Stimulated activated naive CD8-positive, alpha-beta T cell treated with anti-CD3 and anti-CD28 coated beads, Interleukin-15, Interleukin-2, amounts not matched to agents 100 ng/mL and 50 ng/mL, for 24 hours (primary cell): ENCODE measurements around the gene PIRT.
"Not testable (repeated sequence)": the region's sequence is repeated elsewhere in the genome, so short reads cannot be mapped to it uniquely, and the experiment has no call there.

Source experiments
- H3K27ac Mint-ChIP-seq: one replicate; pipeline ENCODE4 v1.8.0; 2021; ENCODE audit warnings: mild to moderate bottlenecking, mixed read lengths
- H3K27me3 Mint-ChIP-seq: one replicate; pipeline ENCODE4 v1.8.0; 2021; ENCODE audit warnings: mixed read lengths
- H3K36me3 Mint-ChIP-seq: one replicate; pipeline ENCODE4 v1.8.0; 2021; ENCODE audit warnings: low read depth, mixed read lengths
- H3K4me1 Mint-ChIP-seq: one replicate; pipeline ENCODE4 v1.8.0; 2021; ENCODE audit warnings: low read depth, mixed read lengths
- H3K4me3 Mint-ChIP-seq: one replicate; pipeline ENCODE4 v1.8.0; 2021; ENCODE audit warnings: mild to moderate bottlenecking, mixed read lengths
- H3K9me3 Mint-ChIP-seq: one replicate; pipeline ENCODE4 v1.8.0; 2021; ENCODE audit warnings: mixed read lengths

The PIRT gene

GRCh38 chr17:10837921-10838320 lies at the start of gene PIRT:
TSS of gene PIRT (minus strand) at chr17:10838087. CDS start at chr17:10825645, 12,442 bp downstream.
- Mint-ChIP-seq H3K27ac (no peak within 1 kb of the TSS), H3K4me3 (no peak within 1 kb of the TSS), H3K9me3 (no peaks in the 10 kb centered on the region), H3K27me3 (no peaks in the 10 kb centered on the region), H3K36me3 (no peaks in the 10 kb centered on the region), H3K4me1 (no peaks in the 10 kb centered on the region)

- Mint-ChIP-seq H3K4me1 (no peaks in the 10 kb centered on the region), H3K4me3 (no peak overlapping the region), H3K27me3 (peaks cover under 1% of the 10 kb centered on the region), H3K36me3 (no peaks in the 10 kb centered on the region), H3K9me3 (no peaks in the 10 kb centered on the region), H3K27ac (no peak overlapping the region)
Measured at GRCh38 chr17:10881959-10882358, 44.1 kb upstream of the PIRT start.

- H3K4me1 Mint-ChIP-seq: no peaks in the 10 kb centered on the region
- H3K27ac Mint-ChIP-seq: no peak overlapping the region
- H3K36me3 Mint-ChIP-seq: no peaks in the 10 kb centered on the region
- H3K9me3 Mint-ChIP-seq: no peaks in the 10 kb centered on the region
- no peak overlapping the region for H3K4me3 Mint-ChIP-seq
- peaks cover 6% of the 10 kb centered on the region for H3K27me3 Mint-ChIP-seq
Measured at GRCh38 chr17:10879190-10879836, 41.4 kb upstream of the PIRT start.

- Mint-ChIP-seq H3K4me3 (no peak overlapping the region), H3K27me3 (peaks cover 6% of the 10 kb centered on the region), H3K36me3 (no peaks in the 10 kb centered on the region), H3K27ac (no peak overlapping the region), H3K9me3 (no peaks in the 10 kb centered on the region), H3K4me1 (no peaks in the 10 kb centered on the region)
Measured at GRCh38 chr17:10875984-10876555, 38.2 kb upstream of the PIRT start.

- no peak overlapping the region for H3K27ac Mint-ChIP-seq
- H3K27me3 Mint-ChIP-seq: peaks cover 6% of the 10 kb centered on the region
- no peaks in the 10 kb centered on the region for H3K36me3 Mint-ChIP-seq
- H3K4me3 Mint-ChIP-seq: no peak overlapping the region
- H3K9me3 Mint-ChIP-seq: no peaks in the 10 kb centered on the region
- H3K4me1 Mint-ChIP-seq: no peaks in the 10 kb centered on the region
Measured at GRCh38 chr17:10875430-10875851, 37.6 kb upstream of the PIRT start.

- Mint-ChIP-seq H3K27ac (no peak overlapping the region), H3K9me3 (peaks cover 10% of the 10 kb centered on the region), H3K27me3 (peaks cover 4% of the 10 kb centered on the region), H3K4me1 (no peaks in the 10 kb centered on the region), H3K4me3 (no peak overlapping the region), H3K36me3 (no peaks in the 10 kb centered on the region)
Measured at GRCh38 chr17:10871914-10872313, 34.0 kb upstream of the PIRT start.

GRCh38 chr17:10870336-10871050 lies 32.6 kb upstream of the PIRT start:
- Mint-ChIP-seq H3K4me1 (no peaks in the 10 kb centered on the region), H3K4me3 (no peak overlapping the region), H3K27me3 (peaks cover 4% of the 10 kb centered on the region), H3K9me3 (peaks cover 15% of the 10 kb centered on the region), H3K27ac (no peak overlapping the region), H3K36me3 (no peaks in the 10 kb centered on the region)

GRCh38 chr17:10868744-10869143 lies 30.9 kb upstream of the PIRT start:
- H3K27ac Mint-ChIP-seq, H3K4me3 Mint-ChIP-seq, H3K36me3 Mint-ChIP-seq, H3K4me1 Mint-ChIP-seq: not testable (repeated sequence)
- Mint-ChIP-seq H3K9me3 (peaks cover 15% of the 10 kb centered on the region), H3K27me3 (peaks cover 16% of the 10 kb centered on the region)

- H3K4me1 Mint-ChIP-seq: no peaks in the 10 kb centered on the region
- H3K4me3 Mint-ChIP-seq: no peak overlapping the region
- no peak overlapping the region for H3K27ac Mint-ChIP-seq
- no peaks in the 10 kb centered on the region for H3K36me3 Mint-ChIP-seq
- peaks cover 8% of the 10 kb centered on the region for H3K27me3 Mint-ChIP-seq
- peaks cover 15% of the 10 kb centered on the region for H3K9me3 Mint-ChIP-seq
Measured at GRCh38 chr17:10859051-10859450, 21.2 kb upstream of the PIRT start.

GRCh38 chr17:10857976-10858375 lies 20.1 kb upstream of the PIRT start:
- Mint-ChIP-seq H3K4me3 (no peak overlapping the region), H3K36me3 (no peaks in the 10 kb centered on the region), H3K27ac (no peak overlapping the region), H3K27me3 (peaks cover 6% of the 10 kb centered on the region), H3K9me3 (peaks cover 8% of the 10 kb centered on the region), H3K4me1 (no peaks in the 10 kb centered on the region)

- H3K36me3 Mint-ChIP-seq, H3K4me3 Mint-ChIP-seq, H3K27ac Mint-ChIP-seq, H3K9me3 Mint-ChIP-seq, H3K27me3 Mint-ChIP-seq: not testable (repeated sequence)
- peaks cover 11% of the 10 kb centered on the region for H3K4me1 Mint-ChIP-seq
Measured at GRCh38 chr17:10846636-10847035, 8.7 kb upstream of the PIRT start.

GRCh38 chr17:10845388-10845751 lies 7.5 kb upstream of the PIRT start:
- H3K9me3 Mint-ChIP-seq: no peaks in the 10 kb centered on the region
- H3K4me3 Mint-ChIP-seq: no peak overlapping the region
- peaks cover 11% of the 10 kb centered on the region for H3K4me1 Mint-ChIP-seq
- no peak overlapping the region for H3K27ac Mint-ChIP-seq
- peaks cover 3% of the 10 kb centered on the region for H3K27me3 Mint-ChIP-seq
- no peaks in the 10 kb centered on the region for H3K36me3 Mint-ChIP-seq

GRCh38 chr17:10844621-10845387 lies 6.9 kb upstream of the PIRT start:
- H3K27ac Mint-ChIP-seq: no peak overlapping the region
- no peaks in the 10 kb centered on the region for H3K36me3 Mint-ChIP-seq
- H3K27me3 Mint-ChIP-seq: peaks cover 3% of the 10 kb centered on the region
- H3K4me3 Mint-ChIP-seq: peak overlapping the region; percentile 79
- H3K9me3 Mint-ChIP-seq: no peaks in the 10 kb centered on the region
- peaks cover 11% of the 10 kb centered on the region for H3K4me1 Mint-ChIP-seq

GRCh38 chr17:10843811-10844210 lies 5.9 kb upstream of the PIRT start:
- Mint-ChIP-seq H3K4me3 (no peak overlapping the region), H3K36me3 (no peaks in the 10 kb centered on the region), H3K27ac (no peak overlapping the region), H3K9me3 (no peaks in the 10 kb centered on the region), H3K4me1 (peaks cover 11% of the 10 kb centered on the region), H3K27me3 (peaks cover 3% of the 10 kb centered on the region)

GRCh38 chr17:10842658-10843057 lies 4.8 kb upstream of the PIRT start:
- no peak overlapping the region for H3K27ac Mint-ChIP-seq
- no peak overlapping the region for H3K4me3 Mint-ChIP-seq
- peaks cover 11% of the 10 kb centered on the region for H3K4me1 Mint-ChIP-seq
- H3K27me3 Mint-ChIP-seq: peaks cover 3% of the 10 kb centered on the region
- H3K36me3 Mint-ChIP-seq: no peaks in the 10 kb centered on the region
- H3K9me3 Mint-ChIP-seq: no peaks in the 10 kb centered on the region
